ENCODE results near the gene GIGYF2.

GIGYF2 gene

DNA sequence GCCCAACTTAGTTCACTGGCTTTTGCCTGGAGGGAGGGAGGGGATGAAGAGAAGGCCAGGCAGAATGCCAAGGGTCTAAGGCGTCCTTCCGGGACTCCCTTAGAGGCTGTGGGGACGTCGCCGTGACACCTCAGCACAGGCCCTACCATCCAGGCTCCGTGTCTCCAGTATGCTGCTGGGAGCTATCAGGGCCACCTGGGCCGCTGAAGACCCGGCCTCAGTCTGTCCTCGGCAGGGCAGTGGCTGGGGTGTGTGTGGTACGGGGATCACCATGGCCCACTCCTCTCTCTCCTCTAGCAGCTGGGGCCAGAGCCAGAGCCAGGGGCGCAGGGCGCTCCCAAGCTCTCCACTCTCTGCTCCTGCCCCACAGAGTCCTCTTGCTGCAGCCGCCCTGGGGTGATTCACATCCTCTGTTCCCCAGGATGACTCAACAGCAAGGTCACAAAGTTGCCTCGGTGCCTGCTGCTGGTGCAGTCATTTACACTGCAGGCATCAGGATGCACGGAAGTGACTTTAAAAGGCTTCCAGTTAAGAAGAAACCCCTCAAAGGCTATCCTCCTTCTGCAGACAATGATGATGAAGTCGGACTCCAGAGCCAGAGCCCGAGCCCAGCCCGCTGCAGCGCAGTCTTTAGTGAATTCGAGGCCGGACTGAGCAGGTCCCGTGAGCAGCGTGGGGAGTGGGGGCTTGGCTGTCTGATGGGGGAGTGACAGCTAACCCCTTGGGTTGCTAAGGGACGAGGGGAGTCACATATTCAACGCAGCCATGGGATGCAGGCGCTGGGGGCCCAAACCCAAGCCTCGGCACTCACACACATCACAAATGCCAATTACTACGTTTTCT is 204.8 kb downstream of the GIGYF2 start:
- peak; percentile 52 for TF ChIP-seq FOXP2 (optimal IDR thresholded peaks at IDR 0.05; ENCODE audit: borderline replicate concordance, extremely low read depth, extremely low read length, insufficient read depth)
- no peak for TF ChIP-seq TAF1 (IDR thresholded peaks at IDR 0.05; ENCODE audit: borderline replicate concordance, insufficient read depth, low read length)

DNA sequence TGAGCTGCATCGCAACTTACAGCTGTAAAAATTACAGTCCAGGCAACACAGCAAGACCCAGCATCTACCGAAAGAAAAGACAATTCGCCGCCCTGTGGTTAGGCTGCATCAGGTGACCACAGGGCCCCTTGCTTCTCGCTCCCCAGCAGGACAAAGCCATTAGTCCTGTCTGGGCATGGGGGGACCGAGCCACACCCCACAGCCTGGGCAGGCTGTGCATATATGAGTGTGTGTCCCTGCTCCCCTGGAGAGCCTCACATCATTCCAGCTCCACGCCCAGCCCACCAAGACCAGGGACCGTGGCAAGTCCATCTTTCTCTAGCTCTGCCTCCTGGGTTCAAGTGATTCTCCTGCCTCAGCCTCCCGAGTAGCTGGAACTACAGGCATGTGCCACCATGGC is 206.9 kb downstream of the GIGYF2 start:
- TF ChIP-seq FOXP2 (optimal IDR thresholded peaks at IDR 0.05; ENCODE audit: borderline replicate concordance, extremely low read depth, extremely low read length, insufficient read depth) (no peak), SIN3A (IDR thresholded peaks at IDR 0.05; ENCODE audit: borderline replicate concordance, insufficient read depth, low read length) (no peak), REST (IDR thresholded peaks at IDR 0.05; ENCODE audit: insufficient read depth in 1 of 2, low read depth in 2 of 2, low read length in 2 of 2) (no peak)

- no peak for TF ChIP-seq FOXP2 (optimal IDR thresholded peaks at IDR 0.05; ENCODE audit: borderline replicate concordance, extremely low read depth, extremely low read length, insufficient read depth)
- TF ChIP-seq SIN3A (IDR thresholded peaks at IDR 0.05; ENCODE audit: borderline replicate concordance, insufficient read depth, low read length): no peak
- no peak for TF ChIP-seq POLR2AphosphoS5 (IDR thresholded peaks at IDR 0.05; ENCODE audit: low read depth, low read length)
- TF ChIP-seq REST (IDR thresholded peaks at IDR 0.05; ENCODE audit: insufficient read depth in 1 of 2, low read depth in 2 of 2, low read length in 2 of 2): no peak
- TF ChIP-seq TAF1 (IDR thresholded peaks at IDR 0.05; ENCODE audit: borderline replicate concordance, insufficient read depth, low read length): no peak
Observed at GRCh38 chr2:232908695-232909094, 211.6 kb downstream of the GIGYF2 start.

Measured in PFSK-1 (cell line).